Fibroblast of villous mesenchyme (primary cell): ENCODE results near the gene FBXL17. TPM values are rescaled to one million over a fixed set of nuclear protein-coding genes. Genes with fewer than 3 reads are reported as not detected.

Experiments
- DNase-seq: peaks from one replicate; pipeline ENCODE4 v3.0.0-alpha.2; 2010; ENCODE audit warnings: low read depth
- H3K4me3 ChIP-seq: 2 replicates; pipeline ENCODE4 v1.5.1; 2011; ENCODE audit warnings: low read depth, mild to moderate bottlenecking, low read length
- total RNA-seq: library from RNA; depleted of rRNA; stranded (reverse); fragments of >200 nt; gene quantifications from 2 replicates; pipeline ENCODE4 v1.2.3, GENCODE V29; 2012
- TF ChIP-seq, protein P1 (sequence below): IDR thresholded peaks from 2 replicates; pipeline ENCODE4 v1.5.1; 2012; ENCODE audit warnings: low read depth, mild to moderate bottlenecking, low read length; ENCODE audit not compliant: insufficient read depth

Gene FBXL17
- total RNA-seq, 1 donor: 20.3 TPM

DNA sequence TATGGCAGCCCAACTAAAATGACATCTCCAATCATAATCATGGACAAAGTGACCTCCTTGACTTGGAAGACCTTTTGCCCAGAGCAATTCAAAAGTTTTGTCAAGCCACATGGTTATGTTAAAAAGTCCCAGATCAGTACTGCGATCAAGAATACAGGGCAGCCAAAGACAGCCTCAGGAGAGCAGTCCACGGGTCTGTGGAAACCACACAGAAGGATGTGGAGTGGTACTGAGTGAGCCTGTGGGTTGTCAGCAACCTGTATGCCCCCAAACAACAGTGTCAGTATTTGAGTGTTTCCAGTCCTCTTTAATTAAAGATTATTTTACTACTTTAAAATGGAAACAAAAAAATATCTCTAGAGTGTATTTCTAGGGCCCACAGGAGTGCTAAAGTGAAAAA, 365.8 kb downstream of the FBXL17 start:
- H3K4me3 ChIP-seq: no peak overlapping the region
- TF ChIP-seq, protein P1, sequence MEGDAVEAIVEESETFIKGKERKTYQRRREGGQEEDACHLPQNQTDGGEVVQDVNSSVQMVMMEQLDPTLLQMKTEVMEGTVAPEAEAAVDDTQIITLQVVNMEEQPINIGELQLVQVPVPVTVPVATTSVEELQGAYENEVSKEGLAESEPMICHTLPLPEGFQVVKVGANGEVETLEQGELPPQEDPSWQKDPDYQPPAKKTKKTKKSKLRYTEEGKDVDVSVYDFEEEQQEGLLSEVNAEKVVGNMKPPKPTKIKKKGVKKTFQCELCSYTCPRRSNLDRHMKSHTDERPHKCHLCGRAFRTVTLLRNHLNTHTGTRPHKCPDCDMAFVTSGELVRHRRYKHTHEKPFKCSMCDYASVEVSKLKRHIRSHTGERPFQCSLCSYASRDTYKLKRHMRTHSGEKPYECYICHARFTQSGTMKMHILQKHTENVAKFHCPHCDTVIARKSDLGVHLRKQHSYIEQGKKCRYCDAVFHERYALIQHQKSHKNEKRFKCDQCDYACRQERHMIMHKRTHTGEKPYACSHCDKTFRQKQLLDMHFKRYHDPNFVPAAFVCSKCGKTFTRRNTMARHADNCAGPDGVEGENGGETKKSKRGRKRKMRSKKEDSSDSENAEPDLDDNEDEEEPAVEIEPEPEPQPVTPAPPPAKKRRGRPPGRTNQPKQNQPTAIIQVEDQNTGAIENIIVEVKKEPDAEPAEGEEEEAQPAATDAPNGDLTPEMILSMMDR: no peak
- DNase-seq: no peak

GRCh38 chr5:108006791-108007190, 375.1 kb downstream of the FBXL17 start:
- no peak for DNase-seq
- no peak overlapping the region for H3K4me3 ChIP-seq
- TF ChIP-seq, protein P1: no peak

GRCh38 chr5:108003178-108003577, 378.7 kb downstream of the FBXL17 start:
- TF ChIP-seq, protein P1: no peak
- peak overlapping the region; percentile 28 for H3K4me3 ChIP-seq
- DNase-seq: peak; percentile 73

DNA sequence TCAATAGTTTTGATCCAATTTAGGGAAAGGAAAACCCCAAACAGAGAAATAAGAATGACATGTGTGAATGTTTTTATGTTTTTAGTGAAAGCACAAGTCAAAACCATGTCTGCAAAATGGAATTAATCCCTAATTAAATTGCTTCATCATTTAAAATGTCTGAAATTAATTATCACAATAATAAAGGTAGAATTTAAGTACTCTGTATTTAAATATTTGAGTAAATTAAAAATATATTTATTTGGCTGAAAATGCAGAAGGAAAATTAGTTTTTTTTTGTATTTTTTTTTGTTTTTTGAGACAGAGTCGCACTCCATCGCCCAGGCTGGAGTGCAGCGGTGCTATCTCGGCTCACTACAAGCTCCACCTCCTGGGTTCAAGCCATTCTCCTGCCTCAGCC, 380.7 kb downstream of the FBXL17 start:
- no peak overlapping the region for H3K4me3 ChIP-seq
- no peak for DNase-seq
- TF ChIP-seq, protein P1: no peak

- no peak for DNase-seq
- H3K4me3 ChIP-seq: no peak overlapping the region
- TF ChIP-seq, protein P1: no peak
Measured at GRCh38 chr5:107997338-107997980, 384.4 kb downstream of the FBXL17 start.

DNA sequence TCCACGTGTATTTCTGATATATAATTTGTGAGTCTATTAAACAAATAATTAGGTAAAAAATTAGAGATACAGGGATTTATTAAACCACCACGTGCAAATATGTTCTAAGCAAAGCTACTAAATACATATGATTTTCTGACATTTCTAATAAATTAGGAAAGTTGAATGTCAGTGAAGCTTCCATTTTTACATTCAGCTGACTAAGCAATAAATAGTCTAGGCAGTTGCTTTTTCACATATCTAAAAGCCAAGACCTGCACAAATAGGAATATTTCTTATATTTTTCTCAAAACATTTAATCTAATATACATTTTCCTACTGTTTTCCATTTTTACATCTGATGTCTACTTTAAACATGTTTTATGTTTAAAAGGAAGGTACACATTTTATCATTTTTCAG, 388.6 kb downstream of the FBXL17 start:
- H3K4me3 ChIP-seq: no peak overlapping the region
- DNase-seq: no peak
- TF ChIP-seq, protein P1: no peak
